Gastrocnemius medialis (tissue), 4 donors: ENCODE data around the gene IGSF9B. TPM values are rescaled to one million over a fixed set of nuclear protein-coding genes. Genes with fewer than 3 reads are reported as not detected.

Experiments used
- total RNA-seq, 4 donors: library from RNA; depleted of rRNA; stranded (reverse); fragments of >200 nt; gene quantifications; one replicate each; pipeline versions ENCODE4 v1.1.0 to v1.2.3, GENCODE V29; 2016

The IGSF9B gene
- total RNA-seq, 4 donors from 2014 or later = 0.07 to 2.5 (median 1.4) TPM

Other genes starting within 250 kb of the IGSF9B start
- gene SPATA19, start 111.5 kb downstream of the IGSF9B start, total RNA-seq = not detected
- gene JAM3, start 112.1 kb upstream of the IGSF9B start, total RNA-seq = 1 to 10 TPM; 3.5 to 9.7 (median 6.2) TPM